Measurements from ENCODE around the gene FEM1B.
"Not testable (repeated sequence)": the region's sequence is repeated elsewhere in the genome, so short reads cannot be mapped to it uniquely, and the experiment has no call there.

FEM1B gene

GRCh38 chr15:68277603-68278344 lies at the start of gene FEM1B:
FEM1B (plus strand) TSS chr15:68277745; CDS start chr15:68278418, 673 bp downstream.
- DNase-seq (ENCODE audit: low read depth in 2 of 2) = peak; percentile 69 to 75

GRCh38 chr15:68228143-68228970 lies 49.2 kb upstream of the FEM1B start:
- DNase-seq (ENCODE audit: low read depth in 2 of 2) = no peak

- no peak for DNase-seq (ENCODE audit: low read depth in 2 of 2)
Measured at GRCh38 chr15:68228971-68229385, 48.6 kb upstream of the FEM1B start.

- DNase-seq (ENCODE audit: low read depth in 2 of 2) = peak; percentile 71 to 78
Measured at GRCh38 chr15:68229386-68230156, 48.0 kb upstream of the FEM1B start, which contains the start of gene CLN6. CLN6 (minus strand) TSS chr15:68229728; CDS start chr15:68229584, 144 bp downstream.

GRCh38 chr15:68230157-68231100 lies 47.1 kb upstream of the FEM1B start:
- no peak for DNase-seq (ENCODE audit: low read depth in 2 of 2)

- DNase-seq (ENCODE audit: low read depth in 2 of 2) = no peak
Measured at GRCh38 chr15:68231102-68231818, 46.3 kb upstream of the FEM1B start.

- DNase-seq (ENCODE audit: low read depth in 2 of 2) = no peak
Measured at GRCh38 chr15:68232449-68232848, 45.1 kb upstream of the FEM1B start.

- DNase-seq (ENCODE audit: low read depth in 2 of 2) = no peak
Measured at GRCh38 chr15:68232937-68233336, 44.6 kb upstream of the FEM1B start.

GRCh38 chr15:68234060-68234459 lies 43.5 kb upstream of the FEM1B start:
- DNase-seq (ENCODE audit: low read depth in 2 of 2) = no peak

GRCh38 chr15:68234520-68234919 lies 43.0 kb upstream of the FEM1B start:
- not testable (repeated sequence) for DNase-seq (ENCODE audit: low read depth in 2 of 2)

- DNase-seq (ENCODE audit: low read depth in 2 of 2) = no peak
Measured at GRCh38 chr15:68235022-68235421, 42.5 kb upstream of the FEM1B start.

- no peak for DNase-seq (ENCODE audit: low read depth in 2 of 2)
Measured at GRCh38 chr15:68239025-68239424, 38.5 kb upstream of the FEM1B start.

GRCh38 chr15:68241088-68241935 lies 36.2 kb upstream of the FEM1B start:
- DNase-seq (ENCODE audit: low read depth in 2 of 2) = no peak

- no peak for DNase-seq (ENCODE audit: low read depth in 2 of 2)
Measured at GRCh38 chr15:68244235-68244634, 33.3 kb upstream of the FEM1B start.

- DNase-seq (ENCODE audit: low read depth in 2 of 2) = no peak
Measured at GRCh38 chr15:68249058-68249713, 28.4 kb upstream of the FEM1B start.

- no peak for DNase-seq (ENCODE audit: low read depth in 2 of 2)
Measured at GRCh38 chr15:68252925-68253534, 24.5 kb upstream of the FEM1B start.

GRCh38 chr15:68256675-68257450 lies 20.7 kb upstream of the FEM1B start:
- DNase-seq (ENCODE audit: low read depth in 2 of 2) = peak in 1 of 2 donors; percentile 32

GRCh38 chr15:68258692-68259091 lies 18.9 kb upstream of the FEM1B start:
- DNase-seq (ENCODE audit: low read depth in 2 of 2) = no peak

Measured in activated CD8-positive, alpha-beta memory T cell treated with anti-CD3 and anti-CD28 coated beads for 4 hours (primary cell).